Measurements from ENCODE around the gene SOX4.
"Not testable (repeated sequence)": the region's sequence is repeated elsewhere in the genome, so short reads cannot be mapped to it uniquely, and the experiment has no call there.

The SOX4 gene

DNA sequence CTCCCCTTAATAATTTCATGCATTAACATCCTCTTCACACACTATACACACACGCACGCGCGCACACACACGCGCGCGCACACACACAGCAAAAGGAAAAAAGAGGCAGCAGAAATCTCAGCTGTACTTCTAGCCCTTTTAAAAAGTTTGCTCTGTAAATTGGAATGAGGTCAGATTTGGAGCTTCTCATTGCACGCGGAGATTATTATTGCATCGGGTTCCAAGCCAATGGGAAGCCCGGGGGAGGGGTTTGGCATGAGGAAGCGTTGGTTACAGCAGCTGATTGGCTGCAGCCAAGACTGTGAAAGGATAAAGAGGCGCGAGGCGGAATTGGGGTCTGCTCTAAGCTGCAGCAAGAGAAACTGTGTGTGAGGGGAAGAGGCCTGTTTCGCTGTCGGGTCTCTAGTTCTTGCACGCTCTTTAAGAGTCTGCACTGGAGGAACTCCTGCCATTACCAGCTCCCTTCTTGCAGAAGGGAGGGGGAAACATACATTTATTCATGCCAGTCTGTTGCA, at the start of gene SOX4:
Gene SOX4, plus strand, starts transcription at position 340 of the 515 bp plus-strand sequence. CDS start 784 bp downstream, outside the sequence.
- Histone ChIP-seq H3K4me3 (ENCODE audit: low read depth, low read length) (peak within 1 kb of the TSS; percentile 97), H3K27ac (peak within 1 kb of the TSS; percentile 86), H3K36me3 (replicated peaks) (no peaks in the 10 kb centered on the region), H3K27me3 (replicated peaks) (no peaks in the 10 kb centered on the region)
- peak; percentile 98 for DNase-seq
- TF ChIP-seq CTCF (IDR thresholded peaks at IDR 0.05; ENCODE audit: low read depth, low read length, missing control alignments) = no peak
- in situ Hi-C loops (cut with HindIII; ENCODE audit: low pct_ligation_motif_present, low sequenced_read_pairs) = no loop called here

DNA sequence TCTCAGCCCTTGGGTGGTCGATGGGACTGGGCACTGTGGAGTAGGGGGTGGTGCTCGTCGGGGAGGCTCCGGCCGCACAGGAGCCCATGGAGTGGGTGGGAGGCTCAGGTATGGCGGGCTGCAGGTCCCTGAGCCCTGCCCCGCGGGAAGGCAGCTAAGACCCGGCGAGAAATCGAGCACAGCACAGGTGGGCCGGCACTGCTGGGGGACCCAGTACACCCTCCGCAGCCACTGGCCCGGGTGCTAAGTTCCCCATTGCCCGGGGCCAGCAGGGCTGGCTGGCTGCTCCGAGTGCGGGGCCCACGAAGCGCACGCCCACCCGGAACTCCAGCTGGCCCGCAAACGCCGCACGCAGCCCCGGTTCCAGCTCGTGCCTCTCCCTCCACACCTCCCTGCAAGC, 41.3 kb upstream of the SOX4 start:
- DNase-seq; H3K27ac ChIP-seq; H3K36me3 ChIP-seq (replicated peaks); H3K4me3 ChIP-seq (ENCODE audit: low read depth, low read length); H3K27me3 ChIP-seq (replicated peaks); in situ Hi-C loops (cut with HindIII; ENCODE audit: low pct_ligation_motif_present, low sequenced_read_pairs): not testable (repeated sequence)

DNA sequence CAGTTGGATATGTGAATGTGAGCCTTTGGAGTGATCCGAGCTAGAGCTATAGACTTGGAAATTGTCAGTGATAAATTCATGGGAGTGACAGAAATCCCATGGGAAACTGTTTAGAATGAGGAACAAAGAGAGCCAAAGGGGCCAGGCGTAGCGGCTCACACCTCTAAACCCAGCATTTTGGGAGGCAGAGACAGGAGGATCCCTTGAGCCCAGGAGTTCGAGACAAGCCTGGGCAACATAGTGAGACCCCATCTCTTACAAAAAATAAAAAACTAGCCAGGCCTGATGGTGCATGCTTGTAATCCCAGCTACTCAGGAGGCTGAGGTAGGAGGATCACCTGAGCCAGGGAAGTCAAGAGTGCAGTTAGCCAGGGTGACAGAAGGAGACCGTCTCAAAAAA, 39.3 kb upstream of the SOX4 start:
- TF ChIP-seq CTCF (IDR thresholded peaks at IDR 0.05; ENCODE audit: low read depth, low read length, missing control alignments) = no peak

DNA sequence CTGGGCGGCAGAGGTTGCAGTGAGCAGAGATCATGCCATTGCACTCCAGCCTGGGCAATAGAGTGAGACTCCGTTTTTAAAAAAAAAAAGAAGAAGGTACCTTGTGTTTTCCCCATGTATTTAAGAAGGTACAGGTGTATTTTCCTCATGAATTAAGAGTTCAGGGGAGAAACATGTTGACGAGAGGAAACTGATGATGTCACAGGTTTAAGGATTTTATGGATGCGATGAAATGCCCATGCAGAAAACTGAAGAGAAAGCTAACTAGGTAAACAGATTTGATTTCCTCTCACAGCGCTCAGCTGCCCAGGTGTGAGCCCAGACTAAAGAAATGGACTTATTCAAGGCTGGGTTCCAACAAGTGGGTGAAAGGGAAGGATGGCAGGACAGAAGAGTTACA, 38.4 kb upstream of the SOX4 start:
- in situ Hi-C loops (cut with HindIII; ENCODE audit: low pct_ligation_motif_present, low sequenced_read_pairs) = no loop called here

More for the DNA sequence above, 39.3 kb upstream of the SOX4 start:
- no peaks in the 10 kb centered on the region for H3K27me3 ChIP-seq (replicated peaks)
- H3K4me3 ChIP-seq (ENCODE audit: low read depth, low read length) = no peak overlapping the region
- DNase-seq = no peak
- H3K36me3 ChIP-seq (replicated peaks) = no peaks in the 10 kb centered on the region
- H3K27ac ChIP-seq = no peak overlapping the region
- in situ Hi-C loops (cut with HindIII; ENCODE audit: low pct_ligation_motif_present, low sequenced_read_pairs) = no loop called here

GRCh38 chr6:21556511-21556910, 37.0 kb upstream of the SOX4 start:
- Histone ChIP-seq H3K27me3 (replicated peaks) (no peaks in the 10 kb centered on the region), H3K36me3 (replicated peaks) (no peaks in the 10 kb centered on the region), H3K27ac (no peak overlapping the region), H3K4me3 (ENCODE audit: low read depth, low read length) (no peak overlapping the region)
- in situ Hi-C loops (cut with HindIII; ENCODE audit: low pct_ligation_motif_present, low sequenced_read_pairs) = no loop called here
- DNase-seq = no peak
- TF ChIP-seq CTCF (IDR thresholded peaks at IDR 0.05; ENCODE audit: low read depth, low read length, missing control alignments) = no peak

More for the DNA sequence above, 38.4 kb upstream of the SOX4 start:
- H3K36me3 ChIP-seq (replicated peaks) = no peaks in the 10 kb centered on the region
- no peaks in the 10 kb centered on the region for H3K27me3 ChIP-seq (replicated peaks)
- TF ChIP-seq CTCF (IDR thresholded peaks at IDR 0.05; ENCODE audit: low read depth, low read length, missing control alignments) = no peak
- no peak overlapping the region for H3K4me3 ChIP-seq (ENCODE audit: low read depth, low read length)
- H3K27ac ChIP-seq = no peak overlapping the region
- no peak for DNase-seq

DNA sequence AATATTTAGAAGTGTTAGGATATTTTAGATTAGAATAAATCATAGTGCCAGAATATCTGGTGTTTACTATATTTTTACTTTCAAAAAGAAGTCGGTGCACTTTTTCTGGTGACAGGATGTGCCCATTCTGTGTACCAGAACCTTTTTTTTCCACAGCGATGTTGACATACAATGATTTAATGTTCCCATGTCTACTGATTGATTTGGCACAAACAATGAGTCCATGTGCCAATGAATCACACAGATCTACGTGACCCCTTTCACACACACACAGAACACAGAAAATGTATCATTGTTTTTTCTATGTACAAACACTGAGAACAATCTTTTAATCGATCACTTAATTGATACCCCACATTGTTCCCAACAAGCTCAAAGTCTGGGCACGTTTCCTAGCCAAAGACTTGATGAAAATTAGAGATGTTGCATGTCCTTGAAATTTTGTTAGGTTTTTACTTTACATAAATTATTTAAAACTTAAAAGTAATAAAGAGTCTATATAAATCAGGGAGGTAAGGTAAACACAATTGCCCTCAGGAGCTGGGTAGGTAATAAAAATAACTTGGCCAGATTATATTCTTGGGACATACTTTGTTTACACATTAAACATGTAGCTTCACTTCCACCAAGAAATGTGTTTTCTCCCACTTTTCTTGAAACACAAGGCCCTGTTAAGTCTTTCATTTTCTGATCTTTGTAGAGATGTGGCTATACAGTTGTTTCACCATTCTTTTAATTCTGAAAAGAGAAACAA, 36.4 kb upstream of the SOX4 start:
- no peak for DNase-seq
- H3K27ac ChIP-seq = no peak overlapping the region
- no peaks in the 10 kb centered on the region for H3K27me3 ChIP-seq (replicated peaks)
- no peaks in the 10 kb centered on the region for H3K36me3 ChIP-seq (replicated peaks)
- H3K4me3 ChIP-seq (ENCODE audit: low read depth, low read length) = no peak overlapping the region
- no peak for TF ChIP-seq CTCF (IDR thresholded peaks at IDR 0.05; ENCODE audit: low read depth, low read length, missing control alignments)
- in situ Hi-C loops (cut with HindIII; ENCODE audit: low pct_ligation_motif_present, low sequenced_read_pairs) = no loop called here
